Activated naive CD4-positive, alpha-beta T cell treated with anti-CD3 and anti-CD28 coated beads, Interleukin-2, amount 50 U/mL, for 72 hours (primary cell): ENCODE measurements around the gene MIP. TPM values are rescaled to one million over a fixed set of nuclear protein-coding genes. Genes with fewer than 3 reads are reported as not detected.
"Not testable (repeated sequence)": the region's sequence is repeated elsewhere in the genome, so short reads cannot be mapped to it uniquely, and the experiment has no call there.

Source experiments
- ATAC-seq, 2 donors: fragments of 150-1000 bp; cut with Tn5 transposase; 2 replicates each; pipeline ENCODE4 v1.10.0; 2021; ENCODE audit warnings: mild to moderate bottlenecking in 2 of 2, moderate library complexity in 2 of 2
- DNase-seq, 2 donors: peaks; one replicate each; pipeline ENCODE4 v3.0.0; 2021 to 2022; ENCODE audit warnings: low spot score in 2 of 2
- H3K27ac Mint-ChIP-seq, 2 donors: one replicate each; pipeline ENCODE4 v1.8.0; 2022; ENCODE audit warnings: mild to moderate bottlenecking in 2 of 2, mixed read lengths in 2 of 2
- H3K36me3 Mint-ChIP-seq, 2 donors: one replicate each; pipeline ENCODE4 v1.8.0; 2022; ENCODE audit warnings: mixed read lengths in 2 of 2
- H3K9me3 Mint-ChIP-seq, 2 donors: one replicate each; pipeline ENCODE4 v1.8.0; 2022; ENCODE audit warnings: mixed read lengths in 2 of 2
- total RNA-seq, 2 donors: library from RNA; stranded (reverse); gene quantifications; one replicate each; pipeline ENCODE4 v1.2.3, GENCODE V29; 2022

MIP gene
- total RNA-seq, result not detected

GRCh38 chr12:56454557-56454956, at the start of gene MIP:
Gene MIP, minus strand, starts transcription at chr12:56454657. Its CDS starts 44 bp downstream, at chr12:56454613.
- H3K27ac Mint-ChIP-seq, result no peak within 1 kb of the TSS
- no peaks in the 10 kb centered on the region for H3K9me3 Mint-ChIP-seq
- no peaks in the 10 kb centered on the region for H3K36me3 Mint-ChIP-seq
- ATAC-seq (no peak), DNase-seq (no peak)

GRCh38 chr12:56499879-56500278, 45.4 kb upstream of the MIP start:
- DNase-seq, H3K9me3 Mint-ChIP-seq, H3K27ac Mint-ChIP-seq, ATAC-seq, H3K36me3 Mint-ChIP-seq: not testable (repeated sequence)

GRCh38 chr12:56499452-56499851, 45.0 kb upstream of the MIP start:
- H3K27ac Mint-ChIP-seq, DNase-seq, ATAC-seq, H3K36me3 Mint-ChIP-seq, H3K9me3 Mint-ChIP-seq: not testable (repeated sequence)

GRCh38 chr12:56498126-56498902, 43.9 kb upstream of the MIP start:
- H3K36me3 Mint-ChIP-seq, H3K9me3 Mint-ChIP-seq, DNase-seq, ATAC-seq, H3K27ac Mint-ChIP-seq: not testable (repeated sequence)

- H3K36me3 Mint-ChIP-seq, H3K9me3 Mint-ChIP-seq, H3K27ac Mint-ChIP-seq, ATAC-seq: not testable (repeated sequence)
- peak; percentile 55 to 64 for DNase-seq
These were observed 42.2 kb upstream of the MIP start for GRCh38 chr12:56496704-56497103.

GRCh38 chr12:56494481-56494880, 40.0 kb upstream of the MIP start:
- H3K27ac Mint-ChIP-seq, ATAC-seq, H3K36me3 Mint-ChIP-seq, H3K9me3 Mint-ChIP-seq, DNase-seq: not testable (repeated sequence)

- DNase-seq, ATAC-seq, H3K9me3 Mint-ChIP-seq, H3K36me3 Mint-ChIP-seq, H3K27ac Mint-ChIP-seq: not testable (repeated sequence)
These were observed 39.6 kb upstream of the MIP start for GRCh38 chr12:56494106-56494415.

- H3K9me3 Mint-ChIP-seq, H3K27ac Mint-ChIP-seq, H3K36me3 Mint-ChIP-seq, DNase-seq, ATAC-seq: not testable (repeated sequence)
These were observed 39.1 kb upstream of the MIP start for GRCh38 chr12:56493409-56494105.

GRCh38 chr12:56490360-56490759, 35.9 kb upstream of the MIP start:
- Mint-ChIP-seq H3K27ac (no peak overlapping the region), H3K36me3 (peaks cover 8% of the 10 kb centered on the region in 2 donors), H3K9me3 (peaks cover 5% of the 10 kb centered on the region in 2 donors)
- ATAC-seq (no peak), DNase-seq (no peak)

- DNase-seq (peak; percentile 59 to 67), ATAC-seq (peak; percentile 93 to 96)
- Mint-ChIP-seq H3K27ac (peak within 1 kb of the TSS; percentile 20 to 52), H3K9me3 (peaks cover 5% of the 10 kb centered on the region in 2 donors), H3K36me3 (peaks cover 8% of the 10 kb centered on the region in 2 donors)
These were observed 33.8 kb upstream of the MIP start, which contains the start of gene GLS2 for GRCh38 chr12:56488041-56488955. Gene GLS2, minus strand, starts transcription at chr12:56488161. Its CDS starts 43 bp downstream, at chr12:56488118.

- ATAC-seq (peak; percentile 32 to 51), DNase-seq (peak; percentile 42 to 58)
- Mint-ChIP-seq H3K36me3 (peaks cover 8% of the 10 kb centered on the region in 2 donors), H3K27ac (peak overlapping the region in 1 of 2 donors; percentile 20), H3K9me3 (peaks cover 5% of the 10 kb centered on the region in 2 donors)
These were observed 33.1 kb upstream of the MIP start for GRCh38 chr12:56487448-56488040.

GRCh38 chr12:56486694-56487093, 32.2 kb upstream of the MIP start:
- ATAC-seq, result no peak
- Mint-ChIP-seq H3K36me3 (peaks cover 8% of the 10 kb centered on the region in 2 donors), H3K27ac (no peak overlapping the region), H3K9me3 (peaks cover 5% of the 10 kb centered on the region in 2 donors)
- DNase-seq, result no peak

- Mint-ChIP-seq H3K9me3 (peaks cover 5% of the 10 kb centered on the region in 2 donors), H3K27ac (no peak overlapping the region), H3K36me3 (peaks cover 8% of the 10 kb centered on the region in 2 donors)
- DNase-seq (no peak), ATAC-seq (no peak)
These were observed 30.1 kb upstream of the MIP start for GRCh38 chr12:56484566-56484965.

GRCh38 chr12:56479625-56480024, 25.2 kb upstream of the MIP start:
- Mint-ChIP-seq H3K9me3 (no peaks in the 10 kb centered on the region), H3K27ac (no peak overlapping the region), H3K36me3 (no peaks in the 10 kb centered on the region)
- DNase-seq (no peak), ATAC-seq (no peak)

GRCh38 chr12:56477521-56478225, 23.2 kb upstream of the MIP start:
- Mint-ChIP-seq H3K9me3 (no peaks in the 10 kb centered on the region), H3K27ac (peak overlapping the region in 1 of 2 donors; percentile 72)

GRCh38 chr12:56476972-56477432, 22.5 kb upstream of the MIP start:
- ATAC-seq, result no peak

More at GRCh38 chr12:56477521-56478225, 23.2 kb upstream of the MIP start:
- H3K36me3 Mint-ChIP-seq, result no peaks in the 10 kb centered on the region
- ATAC-seq (no peak), DNase-seq (no peak)

More at GRCh38 chr12:56476972-56477432, 22.5 kb upstream of the MIP start:
- Mint-ChIP-seq H3K36me3 (no peaks in the 10 kb centered on the region), H3K9me3 (no peaks in the 10 kb centered on the region), H3K27ac (peak overlapping the region in 1 of 2 donors; percentile 72)
- no peak for DNase-seq
